AG09309 (cell line): ENCODE results near the gene CDC27.
"Not testable (repeated sequence)": the region's sequence is repeated elsewhere in the genome, so short reads cannot be mapped to it uniquely, and the experiment has no call there.

Experiments used
- DNase-seq: peaks from one replicate; pipeline ENCODE4 v3.0.0-alpha.2; 2010; ENCODE audit warnings: low read depth
- H3K4me3 ChIP-seq: 2 replicates; pipeline ENCODE4 v1.5.1; 2011; ENCODE audit warnings: mild to moderate bottlenecking, low read depth, low read length, moderate library complexity; ENCODE audit not compliant: control insufficient read depth
- CTCF ChIP-seq: IDR thresholded peaks from 2 replicates; pipeline ENCODE4 v1.5.1; 2011; ENCODE audit warnings: mild to moderate bottlenecking, low read depth, low read length, inconsistent platforms; ENCODE audit not compliant: insufficient read depth, control insufficient read depth; ENCODE audit errors: missing control alignments

The CDC27 gene

GRCh38 chr17:47221154-47221553 is 32.1 kb upstream of the CDC27 start:
- no peak for DNase-seq
- no peak overlapping the region for H3K4me3 ChIP-seq
- no peak for TF ChIP-seq CTCF

DNA sequence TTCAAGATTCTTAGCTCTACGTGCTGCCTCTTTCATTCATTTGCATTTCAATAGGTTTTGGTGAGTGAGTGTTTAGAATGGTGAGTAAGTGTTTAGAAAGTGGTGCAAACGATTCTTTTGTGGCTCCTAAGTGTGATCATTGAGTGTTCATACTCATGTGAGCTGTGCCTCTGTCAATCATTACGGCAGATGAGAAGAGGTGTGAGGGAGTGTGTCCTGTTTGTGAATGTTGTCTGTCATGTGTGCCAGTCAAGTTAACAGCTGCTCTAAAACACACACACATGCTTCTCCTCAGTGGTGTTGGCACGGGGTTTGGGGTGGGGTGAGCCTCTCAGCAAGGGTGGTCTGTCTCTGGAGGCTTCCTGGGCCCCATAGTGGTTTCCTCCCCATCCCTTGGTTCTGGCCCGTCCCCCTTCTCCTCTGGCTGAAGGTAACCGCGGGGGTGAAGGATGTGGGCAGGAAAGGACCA is 31.5 kb upstream of the CDC27 start:
- no peak overlapping the region for H3K4me3 ChIP-seq
- TF ChIP-seq CTCF, result no peak
- DNase-seq, result no peak

GRCh38 chr17:47219621-47220475 is 30.8 kb upstream of the CDC27 start:
- TF ChIP-seq CTCF, result no peak
- no peak for DNase-seq
- H3K4me3 ChIP-seq, result no peak overlapping the region

- TF ChIP-seq CTCF, result no peak
- no peak for DNase-seq
- no peak overlapping the region for H3K4me3 ChIP-seq
Observed at GRCh38 chr17:47218896-47219430, 29.9 kb upstream of the CDC27 start.

- not testable (repeated sequence) for H3K4me3 ChIP-seq, DNase-seq
Observed at GRCh38 chr17:47217279-47217678, 28.2 kb upstream of the CDC27 start.

DNA sequence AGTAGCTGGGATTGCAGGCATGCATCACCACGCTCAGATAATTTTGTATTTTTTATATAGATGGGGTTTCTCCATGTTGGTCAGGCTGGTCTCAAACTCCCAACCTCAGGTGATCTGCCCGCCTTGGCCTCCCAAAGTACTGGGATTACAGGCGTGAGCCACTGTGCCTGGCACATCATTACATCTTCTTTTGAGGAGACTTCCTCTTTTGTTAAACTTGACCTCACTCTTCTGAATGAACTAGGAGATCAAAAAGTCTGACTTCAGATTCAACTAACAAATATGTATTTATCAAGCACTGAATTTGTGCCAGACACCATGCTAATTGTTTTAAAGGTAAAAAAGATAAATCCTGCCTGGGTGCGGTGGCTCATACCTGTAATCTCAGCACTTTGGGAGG is 27.7 kb upstream of the CDC27 start:
- DNase-seq, H3K4me3 ChIP-seq: not testable (repeated sequence)

- no peak for DNase-seq
- H3K4me3 ChIP-seq, result no peak overlapping the region
- no peak for TF ChIP-seq CTCF
Observed at GRCh38 chr17:47214931-47215330, 25.8 kb upstream of the CDC27 start.
